HG03108 (cell line): ENCODE measurements around the gene TRIOBP.

Experiments used
- ATAC-seq: cut with Tn5 transposase; IDR thresholded peaks from one replicate; pipeline ENCODE4 v1.9.1; 2021; ENCODE audit warnings: moderate library complexity; ENCODE audit not compliant: unreplicated experiment

Gene TRIOBP

GRCh38 chr22:37749831-37750595, 53.2 kb downstream of the TRIOBP start:
- ATAC-seq, result no peak

GRCh38 chr22:37750596-37751162, 53.8 kb downstream of the TRIOBP start:
- no peak for ATAC-seq

- no peak for ATAC-seq
Measured at GRCh38 chr22:37751449-37752188, 54.8 kb downstream of the TRIOBP start.

- no peak for ATAC-seq
Measured at GRCh38 chr22:37752189-37753087, 55.6 kb downstream of the TRIOBP start.

- ATAC-seq, result no peak
Measured at GRCh38 chr22:37753746-37754145, 56.9 kb downstream of the TRIOBP start.

GRCh38 chr22:37757663-37758062, 60.8 kb downstream of the TRIOBP start:
- ATAC-seq, result no peak

GRCh38 chr22:37758694-37759093, 61.8 kb downstream of the TRIOBP start:
- no peak for ATAC-seq

- ATAC-seq, result no peak
Measured at GRCh38 chr22:37759281-37759680, 62.4 kb downstream of the TRIOBP start.

- no peak for ATAC-seq
Measured at GRCh38 chr22:37760152-37760551, 63.3 kb downstream of the TRIOBP start.

- ATAC-seq, result no peak
Measured at GRCh38 chr22:37762389-37762836, 65.6 kb downstream of the TRIOBP start.

- no peak for ATAC-seq
Measured at GRCh38 chr22:37763012-37763411, 66.2 kb downstream of the TRIOBP start.

GRCh38 chr22:37763652-37764051, 66.8 kb downstream of the TRIOBP start:
- no peak for ATAC-seq

GRCh38 chr22:37764622-37765021, 67.8 kb downstream of the TRIOBP start:
- no peak for ATAC-seq

GRCh38 chr22:37765498-37765897, 68.7 kb downstream of the TRIOBP start:
- ATAC-seq, result no peak

- no peak for ATAC-seq
Measured at GRCh38 chr22:37765953-37766576, 69.2 kb downstream of the TRIOBP start.

- ATAC-seq, result no peak
Measured at GRCh38 chr22:37768273-37768672, 71.4 kb downstream of the TRIOBP start.

- no peak for ATAC-seq
Measured at GRCh38 chr22:37769056-37769455, 72.2 kb downstream of the TRIOBP start.

GRCh38 chr22:37771081-37771480, 74.2 kb downstream of the TRIOBP start:
- no peak for ATAC-seq

- ATAC-seq, result no peak
Measured at GRCh38 chr22:37771702-37772427, 75.0 kb downstream of the TRIOBP start.

- no peak for ATAC-seq
Measured at GRCh38 chr22:37774728-37775127, 77.9 kb downstream of the TRIOBP start.
